ENCODE results near the gene OR4F17.
"Not testable (repeated sequence)": the region's sequence is repeated elsewhere in the genome, so short reads cannot be mapped to it uniquely, and the experiment has no call there.

DNA sequence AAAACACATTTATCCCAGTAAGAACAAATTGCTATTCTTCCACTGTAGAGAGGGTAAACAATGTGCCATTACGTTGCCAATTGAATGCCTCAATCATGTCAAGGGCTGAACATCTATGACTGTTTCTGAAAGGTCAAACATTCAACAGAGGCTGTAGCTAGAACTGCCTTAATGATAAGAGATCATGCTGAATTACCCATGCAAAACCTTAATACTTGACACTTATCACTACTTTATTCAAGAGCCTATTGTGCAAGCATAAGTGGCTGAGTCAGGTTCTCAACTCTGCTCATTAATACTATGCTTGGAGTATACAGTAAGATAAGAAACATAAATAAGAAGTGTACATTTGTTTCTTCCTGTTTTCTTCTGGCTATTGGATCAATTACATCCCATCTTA is 23.3 kb upstream of the OR4F17 start:
- TF ChIP-seq, protein P1, sequence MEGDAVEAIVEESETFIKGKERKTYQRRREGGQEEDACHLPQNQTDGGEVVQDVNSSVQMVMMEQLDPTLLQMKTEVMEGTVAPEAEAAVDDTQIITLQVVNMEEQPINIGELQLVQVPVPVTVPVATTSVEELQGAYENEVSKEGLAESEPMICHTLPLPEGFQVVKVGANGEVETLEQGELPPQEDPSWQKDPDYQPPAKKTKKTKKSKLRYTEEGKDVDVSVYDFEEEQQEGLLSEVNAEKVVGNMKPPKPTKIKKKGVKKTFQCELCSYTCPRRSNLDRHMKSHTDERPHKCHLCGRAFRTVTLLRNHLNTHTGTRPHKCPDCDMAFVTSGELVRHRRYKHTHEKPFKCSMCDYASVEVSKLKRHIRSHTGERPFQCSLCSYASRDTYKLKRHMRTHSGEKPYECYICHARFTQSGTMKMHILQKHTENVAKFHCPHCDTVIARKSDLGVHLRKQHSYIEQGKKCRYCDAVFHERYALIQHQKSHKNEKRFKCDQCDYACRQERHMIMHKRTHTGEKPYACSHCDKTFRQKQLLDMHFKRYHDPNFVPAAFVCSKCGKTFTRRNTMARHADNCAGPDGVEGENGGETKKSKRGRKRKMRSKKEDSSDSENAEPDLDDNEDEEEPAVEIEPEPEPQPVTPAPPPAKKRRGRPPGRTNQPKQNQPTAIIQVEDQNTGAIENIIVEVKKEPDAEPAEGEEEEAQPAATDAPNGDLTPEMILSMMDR (IDR thresholded peaks at IDR 0.05; ENCODE audit: insufficient read depth, low read length) = not testable (repeated sequence)
- not testable (repeated sequence) for TF ChIP-seq POLR2AphosphoS5, GABPA (IDR thresholded peaks at IDR 0.05; ENCODE audit: low read depth)
- TF ChIP-seq, protein P2, sequence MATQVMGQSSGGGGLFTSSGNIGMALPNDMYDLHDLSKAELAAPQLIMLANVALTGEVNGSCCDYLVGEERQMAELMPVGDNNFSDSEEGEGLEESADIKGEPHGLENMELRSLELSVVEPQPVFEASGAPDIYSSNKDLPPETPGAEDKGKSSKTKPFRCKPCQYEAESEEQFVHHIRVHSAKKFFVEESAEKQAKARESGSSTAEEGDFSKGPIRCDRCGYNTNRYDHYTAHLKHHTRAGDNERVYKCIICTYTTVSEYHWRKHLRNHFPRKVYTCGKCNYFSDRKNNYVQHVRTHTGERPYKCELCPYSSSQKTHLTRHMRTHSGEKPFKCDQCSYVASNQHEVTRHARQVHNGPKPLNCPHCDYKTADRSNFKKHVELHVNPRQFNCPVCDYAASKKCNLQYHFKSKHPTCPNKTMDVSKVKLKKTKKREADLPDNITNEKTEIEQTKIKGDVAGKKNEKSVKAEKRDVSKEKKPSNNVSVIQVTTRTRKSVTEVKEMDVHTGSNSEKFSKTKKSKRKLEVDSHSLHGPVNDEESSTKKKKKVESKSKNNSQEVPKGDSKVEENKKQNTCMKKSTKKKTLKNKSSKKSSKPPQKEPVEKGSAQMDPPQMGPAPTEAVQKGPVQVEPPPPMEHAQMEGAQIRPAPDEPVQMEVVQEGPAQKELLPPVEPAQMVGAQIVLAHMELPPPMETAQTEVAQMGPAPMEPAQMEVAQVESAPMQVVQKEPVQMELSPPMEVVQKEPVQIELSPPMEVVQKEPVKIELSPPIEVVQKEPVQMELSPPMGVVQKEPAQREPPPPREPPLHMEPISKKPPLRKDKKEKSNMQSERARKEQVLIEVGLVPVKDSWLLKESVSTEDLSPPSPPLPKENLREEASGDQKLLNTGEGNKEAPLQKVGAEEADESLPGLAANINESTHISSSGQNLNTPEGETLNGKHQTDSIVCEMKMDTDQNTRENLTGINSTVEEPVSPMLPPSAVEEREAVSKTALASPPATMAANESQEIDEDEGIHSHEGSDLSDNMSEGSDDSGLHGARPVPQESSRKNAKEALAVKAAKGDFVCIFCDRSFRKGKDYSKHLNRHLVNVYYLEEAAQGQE (IDR thresholded peaks at IDR 0.05; ENCODE audit: insufficient replicate concordance, low read depth) = not testable (repeated sequence)
